Body of pancreas (tissue), 4 donors: ENCODE data around the gene ZFP69B.

Experiments
- POLR2A ChIP-seq, 3 donors: fragments of 450-650 bp; IDR thresholded peaks; one replicate each; pipeline ENCODE4 v1.6.1; 2016; ENCODE audit warnings: antibody characterized with exemption in 3 of 3, mild to moderate bottlenecking in 2 of 3
- TF ChIP-seq, protein P1 (sequence below), 7 experiments: fragments of 450-650 bp in 4 of 7; fragments of 200-600 bp in 3 of 7; sonication (generic) in 3 of 7; IDR thresholded peaks; one replicate each; pipeline ENCODE4 v1.5.1; 2016 to 2019; ENCODE audit warnings: antibody characterized with exemption in 7 of 7

DNA sequence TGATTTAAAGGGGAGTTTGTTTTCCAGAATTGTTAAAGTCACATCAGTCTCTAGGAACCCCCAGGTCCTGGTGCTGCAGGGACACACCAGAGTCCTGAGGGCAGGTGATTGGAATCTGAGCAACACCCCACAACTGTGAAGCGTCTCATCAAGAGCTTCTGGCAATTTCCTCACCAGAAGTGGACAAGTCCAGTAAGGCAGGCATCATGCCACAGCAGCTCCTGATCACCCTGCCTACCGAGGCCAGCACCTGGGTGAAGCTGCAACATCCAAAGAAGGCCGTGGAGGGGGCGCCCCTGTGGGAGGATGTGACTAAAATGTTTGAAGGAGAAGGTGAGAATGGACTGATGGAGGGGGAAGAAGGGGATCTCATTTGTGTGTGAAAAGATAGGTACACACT lies 28.9 kb downstream of the ZFP69B start:
- TF ChIP-seq, protein P1, sequence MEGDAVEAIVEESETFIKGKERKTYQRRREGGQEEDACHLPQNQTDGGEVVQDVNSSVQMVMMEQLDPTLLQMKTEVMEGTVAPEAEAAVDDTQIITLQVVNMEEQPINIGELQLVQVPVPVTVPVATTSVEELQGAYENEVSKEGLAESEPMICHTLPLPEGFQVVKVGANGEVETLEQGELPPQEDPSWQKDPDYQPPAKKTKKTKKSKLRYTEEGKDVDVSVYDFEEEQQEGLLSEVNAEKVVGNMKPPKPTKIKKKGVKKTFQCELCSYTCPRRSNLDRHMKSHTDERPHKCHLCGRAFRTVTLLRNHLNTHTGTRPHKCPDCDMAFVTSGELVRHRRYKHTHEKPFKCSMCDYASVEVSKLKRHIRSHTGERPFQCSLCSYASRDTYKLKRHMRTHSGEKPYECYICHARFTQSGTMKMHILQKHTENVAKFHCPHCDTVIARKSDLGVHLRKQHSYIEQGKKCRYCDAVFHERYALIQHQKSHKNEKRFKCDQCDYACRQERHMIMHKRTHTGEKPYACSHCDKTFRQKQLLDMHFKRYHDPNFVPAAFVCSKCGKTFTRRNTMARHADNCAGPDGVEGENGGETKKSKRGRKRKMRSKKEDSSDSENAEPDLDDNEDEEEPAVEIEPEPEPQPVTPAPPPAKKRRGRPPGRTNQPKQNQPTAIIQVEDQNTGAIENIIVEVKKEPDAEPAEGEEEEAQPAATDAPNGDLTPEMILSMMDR (IDR thresholded peaks at IDR 0.05): no peak
- no peak for TF ChIP-seq POLR2A (IDR thresholded peaks at IDR 0.05)
